ENCODE results near the gene STING1. TPM values are rescaled to one million over a fixed set of nuclear protein-coding genes. Genes with fewer than 3 reads are reported as not detected.
A peak's percentile ranks its signal among the peaks of the same experiment; 100 is the strongest.
"Not testable (repeated sequence)": the region's sequence is repeated elsewhere in the genome, so short reads cannot be mapped to it uniquely, and the experiment has no call there.

Gene STING1
- total RNA-seq, 1 donor from 2014 or later: not detected

GRCh38 chr5:139514486-139514856 is 31.9 kb upstream of the STING1 start:
- Mint-ChIP-seq H3K27ac (ENCODE audit: unreplicated experiment) (no peak overlapping the region), H3K27me3 (ENCODE audit: unreplicated experiment) (peaks cover 16% of the 10 kb centered on the region), H3K4me3 (ENCODE audit: unreplicated experiment) (no peak overlapping the region), H3K36me3 (ENCODE audit: unreplicated experiment) (no peaks in the 10 kb centered on the region), H3K9me3 (ENCODE audit: unreplicated experiment) (peaks cover 11% of the 10 kb centered on the region), H3K4me1 (ENCODE audit: low read depth, unreplicated experiment) (peaks cover 18% of the 10 kb centered on the region)
- DNase-seq: no peak
- no peak for TF ChIP-seq CTCF (IDR thresholded peaks at IDR 0.05; ENCODE audit: partially characterized antibody, unreplicated experiment)

GRCh38 chr5:139513852-139514485 is 31.4 kb upstream of the STING1 start:
- peaks cover 14% of the 10 kb centered on the region for H3K27me3 Mint-ChIP-seq (ENCODE audit: unreplicated experiment)
- no peak for TF ChIP-seq CTCF (IDR thresholded peaks at IDR 0.05; ENCODE audit: partially characterized antibody, unreplicated experiment)
- no peaks in the 10 kb centered on the region for H3K36me3 Mint-ChIP-seq (ENCODE audit: unreplicated experiment)
- peaks cover 9% of the 10 kb centered on the region for H3K9me3 Mint-ChIP-seq (ENCODE audit: unreplicated experiment)
- H3K4me3 Mint-ChIP-seq (ENCODE audit: unreplicated experiment): no peak overlapping the region
- H3K4me1 Mint-ChIP-seq (ENCODE audit: low read depth, unreplicated experiment): peaks cover 17% of the 10 kb centered on the region
- H3K27ac Mint-ChIP-seq (ENCODE audit: unreplicated experiment): peak overlapping the region; percentile 70
- no peak for DNase-seq

GRCh38 chr5:139513434-139513833 is 30.9 kb upstream of the STING1 start:
- H3K27ac Mint-ChIP-seq (ENCODE audit: unreplicated experiment): peak overlapping the region; percentile 70
- not testable (repeated sequence) for H3K9me3 Mint-ChIP-seq (ENCODE audit: unreplicated experiment); H3K4me3 Mint-ChIP-seq (ENCODE audit: unreplicated experiment); H3K36me3 Mint-ChIP-seq (ENCODE audit: unreplicated experiment)
- DNase-seq: peak; percentile 81
- H3K4me1 Mint-ChIP-seq (ENCODE audit: low read depth, unreplicated experiment): peaks cover 11% of the 10 kb centered on the region
- H3K27me3 Mint-ChIP-seq (ENCODE audit: unreplicated experiment): peaks cover 11% of the 10 kb centered on the region
- peak; percentile 26 for TF ChIP-seq CTCF (IDR thresholded peaks at IDR 0.05; ENCODE audit: partially characterized antibody, unreplicated experiment)

GRCh38 chr5:139512786-139513390 is 30.3 kb upstream of the STING1 start:
- Mint-ChIP-seq H3K27me3 (ENCODE audit: unreplicated experiment) (peaks cover 8% of the 10 kb centered on the region), H3K4me1 (ENCODE audit: low read depth, unreplicated experiment) (peaks cover 9% of the 10 kb centered on the region), H3K9me3 (ENCODE audit: unreplicated experiment) (peaks cover 7% of the 10 kb centered on the region), H3K36me3 (ENCODE audit: unreplicated experiment) (no peaks in the 10 kb centered on the region), H3K27ac (ENCODE audit: unreplicated experiment) (no peak overlapping the region), H3K4me3 (ENCODE audit: unreplicated experiment) (no peak overlapping the region)
- no peak for DNase-seq
- no peak for TF ChIP-seq CTCF (IDR thresholded peaks at IDR 0.05; ENCODE audit: partially characterized antibody, unreplicated experiment)

- H3K27me3 Mint-ChIP-seq (ENCODE audit: unreplicated experiment); H3K4me3 Mint-ChIP-seq (ENCODE audit: unreplicated experiment); H3K9me3 Mint-ChIP-seq (ENCODE audit: unreplicated experiment); H3K27ac Mint-ChIP-seq (ENCODE audit: unreplicated experiment); H3K36me3 Mint-ChIP-seq (ENCODE audit: unreplicated experiment); H3K4me1 Mint-ChIP-seq (ENCODE audit: low read depth, unreplicated experiment); DNase-seq: not testable (repeated sequence)
Measured at GRCh38 chr5:139504722-139505121, 22.2 kb upstream of the STING1 start.

- not testable (repeated sequence) for DNase-seq; H3K36me3 Mint-ChIP-seq (ENCODE audit: unreplicated experiment); H3K4me1 Mint-ChIP-seq (ENCODE audit: low read depth, unreplicated experiment); H3K4me3 Mint-ChIP-seq (ENCODE audit: unreplicated experiment); H3K9me3 Mint-ChIP-seq (ENCODE audit: unreplicated experiment); H3K27ac Mint-ChIP-seq (ENCODE audit: unreplicated experiment); H3K27me3 Mint-ChIP-seq (ENCODE audit: unreplicated experiment)
Measured at GRCh38 chr5:139503879-139504278, 21.3 kb upstream of the STING1 start.

- H3K27me3 Mint-ChIP-seq (ENCODE audit: unreplicated experiment); H3K36me3 Mint-ChIP-seq (ENCODE audit: unreplicated experiment): not testable (repeated sequence)
Measured at GRCh38 chr5:139503036-139503817, 20.7 kb upstream of the STING1 start.

More at GRCh38 chr5:139503036-139503817, 20.7 kb upstream of the STING1 start:
- H3K9me3 Mint-ChIP-seq (ENCODE audit: unreplicated experiment); H3K27ac Mint-ChIP-seq (ENCODE audit: unreplicated experiment); H3K4me3 Mint-ChIP-seq (ENCODE audit: unreplicated experiment); DNase-seq; H3K4me1 Mint-ChIP-seq (ENCODE audit: low read depth, unreplicated experiment): not testable (repeated sequence)

Data from glutamatergic neuron (in vitro differentiated cells).